Mucosa of descending colon (tissue), 3 donors: ENCODE data around the gene RHEB. TPM values are rescaled to one million over a fixed set of nuclear protein-coding genes. Genes with fewer than 3 reads are reported as not detected.

Experiments used
- ATAC-seq: fragments of 200-7000 bp; cut with Tn5 transposase; one replicate; pipeline ENCODE4 v1.9.1; 2020; ENCODE audit warnings: mild to moderate bottlenecking, moderate library complexity
- DNase-seq, 3 donors: peaks; one replicate each; pipeline ENCODE4 v3.0.0-alpha.2; 2020
- H3K36me3 ChIP-seq: fragments of 200-600 bp; one replicate; pipeline ENCODE4 v1.8.0; 2021; ENCODE audit warnings: low read depth, mild to moderate bottlenecking
- H3K4me1 ChIP-seq: fragments of 200-600 bp; one replicate; pipeline ENCODE4 v1.8.0; 2021; ENCODE audit warnings: low read depth, mild to moderate bottlenecking
- H3K4me3 ChIP-seq: fragments of 200-600 bp; one replicate; pipeline ENCODE4 v1.8.0; 2021; ENCODE audit warnings: mild to moderate bottlenecking
- H3K9me3 ChIP-seq: fragments of 200-600 bp; one replicate; pipeline ENCODE4 v1.8.0; 2021; ENCODE audit warnings: mild to moderate bottlenecking
- CTCF ChIP-seq: fragments of 200-600 bp; IDR thresholded peaks from one replicate; pipeline ENCODE4 v1.8.0; 2022; ENCODE audit warnings: antibody characterized with exemption, mild to moderate bottlenecking
- intact Hi-C, 2 donors: fragments of 100-400 bp; cut with DNase I in 1 of 2; cut with micrococcal nuclease in 1 of 2; formaldehyde crosslinking; loops; one replicate each; pipeline versions ENCODE4 v1.11.0 to v1.11.1; 2022; cut with DNase I, micrococcal nuclease
- total RNA-seq, 3 donors: library from RNA; stranded (reverse); fragmentation: NEBNext Ultra II Directional in 2 of 3; extraction: Animal tissue kit (Norgen Biotek cat#: 25700) in 2 of 3; gene quantifications; one replicate each; pipeline versions ENCODE4 v1.2.1 to v1.2.4, GENCODE V29; 2021 to 2023
- donor health status: DM: no; HTN: no; CAD: no; lungs with moderate emphysema.
- donor health status: DM: no; HTN: no; CAD: no.
- donor health status: DM: no; HTN: yes; CAD: no.

The RHEB gene
- total RNA-seq, 3 donors from 2014 or later = 40.3 to 114 (median 73.5) TPM

DNA sequence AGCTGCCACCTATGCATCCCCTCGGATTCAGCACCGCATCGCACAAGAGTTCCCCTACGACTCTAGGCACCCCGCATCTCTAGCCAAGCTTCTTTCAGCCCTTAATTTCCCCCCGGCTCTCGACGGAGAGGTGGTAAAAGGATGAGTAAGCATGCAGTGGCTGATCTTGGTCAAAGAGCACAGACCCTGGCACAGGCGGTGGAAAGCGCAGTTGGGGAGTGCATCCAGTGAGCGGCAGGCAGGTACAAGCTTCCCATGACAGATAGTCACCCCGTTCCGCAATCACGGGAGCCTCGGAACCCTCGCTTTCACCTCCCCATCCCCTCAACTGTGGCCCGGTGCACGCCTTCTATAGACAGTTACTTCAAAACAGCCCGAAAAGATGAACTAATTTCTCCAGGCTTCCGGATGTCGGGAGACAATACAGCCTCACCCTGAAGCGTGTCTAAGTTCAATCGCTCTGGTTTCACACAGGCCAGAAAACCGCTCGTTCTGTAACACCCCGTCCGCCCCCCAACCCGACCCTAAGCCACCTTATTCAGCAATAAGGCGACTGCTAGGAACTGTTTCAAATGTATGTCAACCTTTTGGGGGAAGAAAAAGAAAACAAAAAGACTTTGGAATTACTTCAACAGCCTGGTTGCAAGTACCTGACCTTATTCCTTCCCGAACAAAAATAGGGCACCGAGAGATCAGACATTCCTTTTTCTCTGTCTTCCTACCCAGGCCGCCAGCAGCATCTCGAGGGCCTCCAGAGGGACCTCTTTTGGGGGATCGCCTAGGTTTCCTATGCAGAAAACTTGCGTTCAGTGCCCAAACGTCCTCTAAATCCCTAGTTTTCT is 1.4 kb downstream of the RHEB start:
- Histone ChIP-seq H3K36me3 (no peaks in the 10 kb centered on the region), H3K9me3 (no peaks in the 10 kb centered on the region), H3K4me1 (peaks cover 10% of the 10 kb centered on the region), H3K4me3 (peak overlapping the region; percentile 84)
- TF ChIP-seq CTCF = no peak
- peak; percentile 57 to 76 (median 70) for DNase-seq
- intact Hi-C loops = loop anchor here in 1 of 2 donors (10.0 kb wide), 1 partner anchor 54 kb away; no protein-coding TSS in a partner anchor
- ATAC-seq = peak; percentile 19

- no peak for DNase-seq
- intact Hi-C loops = loop anchor here in 1 of 2 donors (10.0 kb wide), 1 partner anchor 53 kb away; no protein-coding TSS in a partner anchor
- H3K4me1 ChIP-seq = peaks cover 10% of the 10 kb centered on the region
- H3K36me3 ChIP-seq = no peaks in the 10 kb centered on the region
- no peaks in the 10 kb centered on the region for H3K9me3 ChIP-seq
- no peak overlapping the region for H3K4me3 ChIP-seq
- no peak for ATAC-seq
- TF ChIP-seq CTCF = no peak
These were observed 2.0 kb downstream of the RHEB start for GRCh38 chr7:151517601-151518104.

DNA sequence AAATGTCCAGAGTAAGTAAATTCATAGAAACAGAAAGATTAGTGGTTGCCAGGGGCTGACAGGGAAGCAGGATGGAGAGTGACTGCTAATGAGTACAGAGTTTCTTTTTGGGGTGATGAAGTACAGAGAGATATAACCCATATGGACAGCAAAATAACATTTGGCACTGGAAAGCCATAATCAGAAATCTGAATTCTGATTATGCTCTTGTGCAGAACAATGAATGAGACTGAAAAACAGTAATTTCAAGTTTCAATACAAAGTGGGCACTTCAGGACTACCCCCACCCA is 4.5 kb downstream of the RHEB start:
- Histone ChIP-seq H3K9me3 (no peaks in the 10 kb centered on the region), H3K36me3 (no peaks in the 10 kb centered on the region), H3K4me3 (no peak overlapping the region), H3K4me1 (peaks cover 10% of the 10 kb centered on the region)
- TF ChIP-seq CTCF = no peak
- ATAC-seq (no peak), DNase-seq (no peak)
- intact Hi-C loops = loop anchor here in 1 of 2 donors (10.0 kb wide), 1 partner anchor 50 kb away; no protein-coding TSS in a partner anchor

- no peaks in the 10 kb centered on the region for H3K9me3 ChIP-seq
- DNase-seq (no peak), ATAC-seq (no peak)
- TF ChIP-seq CTCF = no peak
- intact Hi-C loops = loop anchor here in 1 of 2 donors (10.0 kb wide), 1 partner anchor 50 kb away; no protein-coding TSS in a partner anchor
- H3K36me3 ChIP-seq = no peaks in the 10 kb centered on the region
- no peak overlapping the region for H3K4me3 ChIP-seq
- peaks cover 12% of the 10 kb centered on the region for H3K4me1 ChIP-seq
These were observed 5.0 kb downstream of the RHEB start for GRCh38 chr7:151514461-151515275.

GRCh38 chr7:151513133-151513532 is 6.6 kb downstream of the RHEB start:
- no peaks in the 10 kb centered on the region for H3K9me3 ChIP-seq
- intact Hi-C loops = loop anchor here in 1 of 2 donors (10.0 kb wide), 1 partner anchor 48 kb away; no protein-coding TSS in a partner anchor
- DNase-seq (no peak), ATAC-seq (no peak)
- no peak for TF ChIP-seq CTCF
- H3K4me3 ChIP-seq = no peak overlapping the region
- H3K36me3 ChIP-seq = no peaks in the 10 kb centered on the region
- peaks cover 18% of the 10 kb centered on the region for H3K4me1 ChIP-seq
